Measurements from ENCODE around the gene PPIF. TPM values are rescaled to one million over a fixed set of nuclear protein-coding genes. Genes with fewer than 3 reads are reported as not detected.

Gene PPIF
- total RNA-seq, 1 experiment from 2014 or later = 59.0 TPM

DNA sequence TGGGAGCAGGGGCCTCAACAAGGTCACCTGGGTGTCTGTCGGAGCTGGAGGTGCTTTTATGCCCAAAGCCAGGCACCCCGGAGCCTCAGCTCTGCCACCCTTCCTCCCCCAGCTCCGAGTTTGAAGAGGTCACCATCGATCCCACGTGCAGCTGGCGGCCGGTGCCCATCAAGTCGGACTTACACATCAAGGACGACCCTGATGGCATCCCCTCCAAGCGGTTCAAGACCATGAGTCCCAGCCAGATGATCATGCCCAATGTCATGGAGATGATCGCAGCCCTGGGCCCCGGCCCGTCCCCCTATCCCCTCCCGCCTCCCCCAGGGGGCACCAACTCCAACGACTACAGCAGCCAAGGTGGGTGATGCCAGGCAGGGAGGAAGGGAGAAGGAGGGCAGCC lies 41.3 kb upstream of the PPIF start:
- in situ Hi-C loops (cut with HindIII; ENCODE audit: low pct_unique_long_range_greater_than_20kb, low sequenced_read_pairs) = no loop called here
- TF ChIP-seq POLR2AphosphoS5 (IDR thresholded peaks at IDR 0.05; ENCODE audit: low read depth, low read length) (no peak), TCF7L2 (IDR thresholded peaks at IDR 0.05; ENCODE audit: low read depth, low read length) (no peak), SIN3A (IDR thresholded peaks at IDR 0.05; ENCODE audit: borderline replicate concordance, insufficient read depth, low read depth, low read length) (no peak)
- TF ChIP-seq, protein P1, sequence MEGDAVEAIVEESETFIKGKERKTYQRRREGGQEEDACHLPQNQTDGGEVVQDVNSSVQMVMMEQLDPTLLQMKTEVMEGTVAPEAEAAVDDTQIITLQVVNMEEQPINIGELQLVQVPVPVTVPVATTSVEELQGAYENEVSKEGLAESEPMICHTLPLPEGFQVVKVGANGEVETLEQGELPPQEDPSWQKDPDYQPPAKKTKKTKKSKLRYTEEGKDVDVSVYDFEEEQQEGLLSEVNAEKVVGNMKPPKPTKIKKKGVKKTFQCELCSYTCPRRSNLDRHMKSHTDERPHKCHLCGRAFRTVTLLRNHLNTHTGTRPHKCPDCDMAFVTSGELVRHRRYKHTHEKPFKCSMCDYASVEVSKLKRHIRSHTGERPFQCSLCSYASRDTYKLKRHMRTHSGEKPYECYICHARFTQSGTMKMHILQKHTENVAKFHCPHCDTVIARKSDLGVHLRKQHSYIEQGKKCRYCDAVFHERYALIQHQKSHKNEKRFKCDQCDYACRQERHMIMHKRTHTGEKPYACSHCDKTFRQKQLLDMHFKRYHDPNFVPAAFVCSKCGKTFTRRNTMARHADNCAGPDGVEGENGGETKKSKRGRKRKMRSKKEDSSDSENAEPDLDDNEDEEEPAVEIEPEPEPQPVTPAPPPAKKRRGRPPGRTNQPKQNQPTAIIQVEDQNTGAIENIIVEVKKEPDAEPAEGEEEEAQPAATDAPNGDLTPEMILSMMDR (IDR thresholded peaks at IDR 0.05) = no peak
- TF ChIP-seq, protein P2, sequence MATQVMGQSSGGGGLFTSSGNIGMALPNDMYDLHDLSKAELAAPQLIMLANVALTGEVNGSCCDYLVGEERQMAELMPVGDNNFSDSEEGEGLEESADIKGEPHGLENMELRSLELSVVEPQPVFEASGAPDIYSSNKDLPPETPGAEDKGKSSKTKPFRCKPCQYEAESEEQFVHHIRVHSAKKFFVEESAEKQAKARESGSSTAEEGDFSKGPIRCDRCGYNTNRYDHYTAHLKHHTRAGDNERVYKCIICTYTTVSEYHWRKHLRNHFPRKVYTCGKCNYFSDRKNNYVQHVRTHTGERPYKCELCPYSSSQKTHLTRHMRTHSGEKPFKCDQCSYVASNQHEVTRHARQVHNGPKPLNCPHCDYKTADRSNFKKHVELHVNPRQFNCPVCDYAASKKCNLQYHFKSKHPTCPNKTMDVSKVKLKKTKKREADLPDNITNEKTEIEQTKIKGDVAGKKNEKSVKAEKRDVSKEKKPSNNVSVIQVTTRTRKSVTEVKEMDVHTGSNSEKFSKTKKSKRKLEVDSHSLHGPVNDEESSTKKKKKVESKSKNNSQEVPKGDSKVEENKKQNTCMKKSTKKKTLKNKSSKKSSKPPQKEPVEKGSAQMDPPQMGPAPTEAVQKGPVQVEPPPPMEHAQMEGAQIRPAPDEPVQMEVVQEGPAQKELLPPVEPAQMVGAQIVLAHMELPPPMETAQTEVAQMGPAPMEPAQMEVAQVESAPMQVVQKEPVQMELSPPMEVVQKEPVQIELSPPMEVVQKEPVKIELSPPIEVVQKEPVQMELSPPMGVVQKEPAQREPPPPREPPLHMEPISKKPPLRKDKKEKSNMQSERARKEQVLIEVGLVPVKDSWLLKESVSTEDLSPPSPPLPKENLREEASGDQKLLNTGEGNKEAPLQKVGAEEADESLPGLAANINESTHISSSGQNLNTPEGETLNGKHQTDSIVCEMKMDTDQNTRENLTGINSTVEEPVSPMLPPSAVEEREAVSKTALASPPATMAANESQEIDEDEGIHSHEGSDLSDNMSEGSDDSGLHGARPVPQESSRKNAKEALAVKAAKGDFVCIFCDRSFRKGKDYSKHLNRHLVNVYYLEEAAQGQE (IDR thresholded peaks at IDR 0.05; ENCODE audit: insufficient read depth in 1 of 2, low read depth in 2 of 2, low read length in 1 of 2) = no peak
- ChIA-PET CTCF (no interaction called here), POLR2A (no interaction called here)
- intact Hi-C loops (cut with micrococcal nuclease; ENCODE audit: unreplicated experiment) = no loop called here
- Histone ChIP-seq H3K9me3 (ENCODE audit: control insufficient read depth, insufficient read depth, low read depth, low read length) (no peaks in the 10 kb centered on the region), H3K27me3 (ENCODE audit: control insufficient read depth, insufficient read depth, low read length) (no peaks in the 10 kb centered on the region), H3K4me1 (ENCODE audit: control insufficient read depth, insufficient read depth, low read length) (no peaks in the 10 kb centered on the region), H3K27ac (ENCODE audit: low read length) (no peak overlapping the region), H3K36me3 (ENCODE audit: control insufficient read depth, insufficient read depth, low read length) (no peaks in the 10 kb centered on the region), H3K4me3 (ENCODE audit: low read depth in 2 of 2, low read length in 2 of 2) (no peak overlapping the region)
- no TSS peak for BruUV-seq (replicated peaks)
- DNase-seq (ENCODE audit: low read depth, low spot score) (no peak), ATAC-seq (no peak)

DNA sequence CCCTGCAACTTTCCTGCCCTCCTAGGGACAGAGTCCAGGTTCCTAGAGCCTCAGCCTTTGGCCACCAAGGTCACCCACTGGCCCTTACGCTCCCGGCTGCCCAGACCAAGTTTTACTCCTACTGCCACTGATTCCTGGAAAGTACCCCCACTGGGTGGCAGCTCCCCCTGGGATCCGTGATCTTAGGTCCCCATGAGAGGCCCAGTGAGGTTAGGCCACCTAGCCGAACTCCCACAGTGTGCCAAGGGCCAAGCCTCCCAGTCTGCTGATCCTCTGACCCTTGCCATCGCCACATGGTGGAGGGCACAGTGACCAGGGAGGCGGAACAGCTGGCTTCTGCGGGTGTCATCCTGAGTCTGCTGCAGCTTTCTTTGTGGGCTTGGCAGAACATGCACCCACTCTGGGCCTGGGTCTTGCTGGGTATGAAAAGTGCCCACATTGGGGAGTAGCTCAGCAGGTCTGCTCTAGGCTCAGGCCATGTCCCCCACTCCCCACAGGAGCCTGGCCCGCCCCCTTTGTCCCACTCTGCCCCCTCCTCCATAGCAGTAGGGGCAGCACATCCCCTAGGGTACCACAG lies 40.5 kb upstream of the PPIF start:
- BruUV-seq (replicated peaks) = no TSS peak
- Histone ChIP-seq H3K27ac (ENCODE audit: low read length) (no peak overlapping the region), H3K27me3 (ENCODE audit: control insufficient read depth, insufficient read depth, low read length) (no peaks in the 10 kb centered on the region), H3K36me3 (ENCODE audit: control insufficient read depth, insufficient read depth, low read length) (no peaks in the 10 kb centered on the region), H3K9me3 (ENCODE audit: control insufficient read depth, insufficient read depth, low read depth, low read length) (no peaks in the 10 kb centered on the region), H3K4me3 (ENCODE audit: low read depth in 2 of 2, low read length in 2 of 2) (no peak overlapping the region), H3K4me1 (ENCODE audit: control insufficient read depth, insufficient read depth, low read length) (no peaks in the 10 kb centered on the region)
- intact Hi-C loops (cut with micrococcal nuclease; ENCODE audit: unreplicated experiment) (no loop called here), in situ Hi-C loops (cut with HindIII; ENCODE audit: low pct_unique_long_range_greater_than_20kb, low sequenced_read_pairs) (no loop called here)
- TF ChIP-seq, protein P1 (IDR thresholded peaks at IDR 0.05) = no peak
- TF ChIP-seq SIN3A (IDR thresholded peaks at IDR 0.05; ENCODE audit: borderline replicate concordance, insufficient read depth, low read depth, low read length) (no peak), TCF7L2 (IDR thresholded peaks at IDR 0.05; ENCODE audit: low read depth, low read length) (no peak), POLR2AphosphoS5 (IDR thresholded peaks at IDR 0.05; ENCODE audit: low read depth, low read length) (no peak)
- TF ChIP-seq, protein P2 (IDR thresholded peaks at IDR 0.05; ENCODE audit: insufficient read depth in 1 of 2, low read depth in 2 of 2, low read length in 1 of 2) = no peak
- CTCF ChIA-PET = no interaction called here
- POLR2A ChIA-PET = no interaction called here
- ATAC-seq (no peak), DNase-seq (ENCODE audit: low read depth, low spot score) (no peak)

Measured in Panc1 (cell line).